Neutrophil (primary cell): ENCODE data around the gene CA10.

Experiments
- H3K27ac ChIP-seq: fragments of 200-600 bp; sonication (generic); 2 replicates; pipeline ENCODE4 v1.5.1; 2016; ENCODE audit warnings: mild to moderate bottlenecking, moderate library complexity
- H3K27me3 ChIP-seq: fragments of 200-600 bp; sonication (generic); 2 replicates; pipeline ENCODE4 v1.6.0; 2016; ENCODE audit warnings: mild to moderate bottlenecking
- H3K36me3 ChIP-seq: fragments of 200-600 bp; sonication (generic); 2 replicates; pipeline ENCODE4 v1.5.1; 2017
- H3K4me1 ChIP-seq, 2 experiments: fragments of 200-600 bp in 1 of 2; sonication (generic) in 1 of 2; 1 replicate in 1 of 2; 2 replicates in 1 of 2; pipeline versions ENCODE4 v1.5.1 to v1.6.1; 2013 to 2016; ENCODE audit warnings: low read depth in 1 of 2, low read length in 1 of 2, mild to moderate bottlenecking in 1 of 2, moderate library complexity in 1 of 2; ENCODE audit not compliant: control insufficient read depth in 1 of 2, insufficient read depth in 1 of 2
- H3K4me3 ChIP-seq, 2 experiments: fragments of 200-600 bp in 1 of 2; sonication (generic) in 1 of 2; 1 replicate in 1 of 2; 2 replicates in 1 of 2; pipeline ENCODE4 v1.5.1; 2013 to 2016; ENCODE audit warnings: low read depth in 1 of 2, low read length in 1 of 2, mild to moderate bottlenecking in 1 of 2, moderate library complexity in 1 of 2
- H3K9me3 ChIP-seq: fragments of 200-600 bp; sonication (generic); 2 replicates; pipeline ENCODE4 v1.5.1; 2016
- TF ChIP-seq, protein P1 (sequence below): fragments of 200-600 bp; sonication (generic); IDR thresholded peaks from 2 replicates; pipeline ENCODE4 v1.5.1; 2016; ENCODE audit warnings: antibody characterized with exemption

Gene CA10

DNA sequence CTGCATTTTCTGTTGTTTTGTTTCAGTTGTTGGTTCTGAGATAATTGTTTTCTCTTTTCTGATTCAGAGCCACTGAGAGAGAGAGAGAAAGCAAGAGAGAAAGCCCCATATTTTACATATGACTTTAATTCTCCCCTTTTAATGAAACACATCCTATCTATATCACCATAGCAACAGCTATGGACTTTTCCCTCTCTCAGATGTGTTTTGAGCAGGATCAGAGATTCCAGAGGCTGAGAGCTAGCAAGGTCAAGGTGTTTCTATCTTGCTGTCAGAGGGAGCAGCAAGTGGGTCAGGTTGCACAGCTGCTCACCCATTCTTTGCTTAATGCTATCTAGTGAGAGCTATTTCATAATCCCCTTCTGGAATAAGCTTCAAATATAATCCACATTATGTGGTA lies 415.9 kb downstream of the CA10 start:
- TF ChIP-seq, protein P1, sequence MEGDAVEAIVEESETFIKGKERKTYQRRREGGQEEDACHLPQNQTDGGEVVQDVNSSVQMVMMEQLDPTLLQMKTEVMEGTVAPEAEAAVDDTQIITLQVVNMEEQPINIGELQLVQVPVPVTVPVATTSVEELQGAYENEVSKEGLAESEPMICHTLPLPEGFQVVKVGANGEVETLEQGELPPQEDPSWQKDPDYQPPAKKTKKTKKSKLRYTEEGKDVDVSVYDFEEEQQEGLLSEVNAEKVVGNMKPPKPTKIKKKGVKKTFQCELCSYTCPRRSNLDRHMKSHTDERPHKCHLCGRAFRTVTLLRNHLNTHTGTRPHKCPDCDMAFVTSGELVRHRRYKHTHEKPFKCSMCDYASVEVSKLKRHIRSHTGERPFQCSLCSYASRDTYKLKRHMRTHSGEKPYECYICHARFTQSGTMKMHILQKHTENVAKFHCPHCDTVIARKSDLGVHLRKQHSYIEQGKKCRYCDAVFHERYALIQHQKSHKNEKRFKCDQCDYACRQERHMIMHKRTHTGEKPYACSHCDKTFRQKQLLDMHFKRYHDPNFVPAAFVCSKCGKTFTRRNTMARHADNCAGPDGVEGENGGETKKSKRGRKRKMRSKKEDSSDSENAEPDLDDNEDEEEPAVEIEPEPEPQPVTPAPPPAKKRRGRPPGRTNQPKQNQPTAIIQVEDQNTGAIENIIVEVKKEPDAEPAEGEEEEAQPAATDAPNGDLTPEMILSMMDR = no peak
- H3K27me3 ChIP-seq = no peaks in the 10 kb centered on the region
- no peak overlapping the region for H3K27ac ChIP-seq
- no peaks in the 10 kb centered on the region for H3K9me3 ChIP-seq
- H3K4me1 ChIP-seq = no peaks in the 10 kb centered on the region
- H3K4me3 ChIP-seq = no peak overlapping the region
- no peaks in the 10 kb centered on the region for H3K36me3 ChIP-seq

DNA sequence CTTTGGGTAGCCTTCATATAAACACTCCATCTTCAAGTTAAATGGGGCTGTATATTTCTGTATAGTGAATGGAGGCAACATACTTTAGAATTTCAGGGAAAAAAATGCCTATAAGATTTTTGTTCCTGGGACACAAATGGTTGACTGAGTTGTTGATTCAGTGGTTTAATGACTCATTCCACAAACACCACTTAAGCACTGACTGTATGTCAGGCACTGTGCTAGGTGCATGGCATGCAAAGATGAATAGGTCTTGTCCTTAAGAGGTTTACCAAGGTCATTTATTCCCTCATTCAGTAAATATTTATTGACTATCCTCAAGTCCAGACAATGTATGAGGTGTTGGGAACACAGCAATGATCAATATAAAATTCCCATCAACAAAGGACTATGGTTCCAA lies 417.1 kb downstream of the CA10 start:
- H3K4me3 ChIP-seq = no peak overlapping the region
- H3K9me3 ChIP-seq = no peaks in the 10 kb centered on the region
- no peak overlapping the region for H3K27ac ChIP-seq
- no peaks in the 10 kb centered on the region for H3K4me1 ChIP-seq
- TF ChIP-seq, protein P1 = no peak
- no peaks in the 10 kb centered on the region for H3K36me3 ChIP-seq
- H3K27me3 ChIP-seq = no peaks in the 10 kb centered on the region

DNA sequence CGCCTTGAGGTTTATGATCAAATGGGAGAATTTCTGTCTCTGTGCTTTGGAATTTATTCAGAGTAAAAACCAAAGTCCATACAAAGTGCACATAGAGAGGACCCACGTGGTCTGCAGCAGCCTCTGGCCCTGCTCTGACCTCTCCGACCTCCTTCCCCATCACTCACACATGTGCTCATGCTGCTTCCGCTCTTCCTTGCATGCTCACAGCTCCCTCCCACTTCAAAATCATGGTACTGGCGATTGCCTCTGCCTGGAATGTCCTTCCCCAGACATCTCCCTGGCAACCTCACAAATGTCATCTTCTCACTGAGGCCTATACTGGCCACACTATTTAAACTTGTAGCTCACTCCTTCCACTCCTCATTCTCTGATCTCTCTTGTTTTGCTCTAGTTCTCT lies 418.0 kb downstream of the CA10 start:
- H3K27ac ChIP-seq = no peak overlapping the region
- no peaks in the 10 kb centered on the region for H3K27me3 ChIP-seq
- TF ChIP-seq, protein P1 = no peak
- no peaks in the 10 kb centered on the region for H3K4me1 ChIP-seq
- H3K4me3 ChIP-seq = no peak overlapping the region
- no peaks in the 10 kb centered on the region for H3K36me3 ChIP-seq
- H3K9me3 ChIP-seq = no peaks in the 10 kb centered on the region

DNA sequence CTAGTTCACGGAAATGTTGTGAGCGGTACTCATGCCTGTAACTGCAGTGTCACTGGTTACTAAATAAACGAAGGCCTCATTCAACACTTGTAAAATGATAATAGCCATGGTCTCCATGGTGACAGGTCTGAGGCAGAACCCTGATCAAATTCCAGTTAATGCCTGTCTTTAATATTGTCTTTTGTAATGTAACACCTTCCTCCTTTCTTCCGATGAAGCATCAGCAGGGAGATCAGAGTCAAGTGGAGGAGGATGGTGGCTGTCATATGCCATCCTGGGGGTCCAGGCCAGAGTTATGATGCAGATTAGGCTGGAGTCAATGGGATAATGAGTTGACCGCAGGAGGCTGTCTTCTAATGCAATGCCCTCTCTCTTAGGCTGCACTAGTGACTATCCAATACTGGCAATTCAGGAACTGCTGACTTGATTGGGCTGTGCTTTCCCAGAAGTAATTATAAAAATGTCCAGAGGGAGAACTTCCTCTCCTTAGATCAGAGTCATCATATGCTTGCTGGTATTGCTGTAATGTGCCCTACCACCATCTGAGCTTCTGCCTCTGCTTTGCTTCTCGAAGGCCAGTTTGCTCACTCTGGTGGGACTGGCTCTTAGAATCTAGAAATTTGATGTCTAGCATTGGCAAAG lies 419.1 kb downstream of the CA10 start:
- Histone ChIP-seq H3K27ac (no peak overlapping the region), H3K27me3 (no peaks in the 10 kb centered on the region), H3K4me1 (no peaks in the 10 kb centered on the region), H3K36me3 (no peaks in the 10 kb centered on the region), H3K4me3 (no peak overlapping the region), H3K9me3 (no peaks in the 10 kb centered on the region)
- TF ChIP-seq, protein P1 = no peak

DNA sequence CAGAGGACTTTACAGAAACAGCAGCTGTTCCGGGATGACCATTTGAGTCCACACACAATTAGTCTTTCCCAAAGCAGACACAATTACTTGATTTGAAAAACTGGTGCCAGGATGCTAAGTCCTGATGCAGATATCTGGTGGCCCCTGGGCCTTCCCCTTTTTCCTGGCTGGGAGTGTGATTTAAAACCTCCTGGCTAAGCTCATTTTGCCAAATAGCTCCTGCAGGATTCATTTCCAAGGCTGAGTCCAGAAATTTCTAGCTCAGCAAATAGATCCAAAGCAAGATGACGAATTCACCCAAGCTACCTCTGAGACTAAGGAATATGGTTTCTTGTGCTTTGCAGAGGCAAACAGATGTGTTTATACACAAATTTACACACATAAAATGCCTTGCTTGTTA lies 422.2 kb downstream of the CA10 start:
- peaks cover 9% of the 10 kb centered on the region for H3K27me3 ChIP-seq
- H3K9me3 ChIP-seq = no peaks in the 10 kb centered on the region
- H3K4me1 ChIP-seq = no peaks in the 10 kb centered on the region
- H3K36me3 ChIP-seq = no peaks in the 10 kb centered on the region
- no peak overlapping the region for H3K4me3 ChIP-seq
- TF ChIP-seq, protein P1 = no peak
- no peak overlapping the region for H3K27ac ChIP-seq
